Measurements from ENCODE around the gene ADARB2.

ADARB2 gene

GRCh38 chr10:1567152-1567551, 170.2 kb downstream of the ADARB2 start:
- DNase-seq (ENCODE audit: low read depth) = no peak

GRCh38 chr10:1564791-1565190, 172.5 kb downstream of the ADARB2 start:
- DNase-seq (ENCODE audit: low read depth) = no peak

- no peak for DNase-seq (ENCODE audit: low read depth)
Measured at GRCh38 chr10:1563028-1563427, 174.3 kb downstream of the ADARB2 start.

GRCh38 chr10:1561731-1562337, 175.5 kb downstream of the ADARB2 start:
- no peak for DNase-seq (ENCODE audit: low read depth)

GRCh38 chr10:1560535-1561192, 176.7 kb downstream of the ADARB2 start:
- no peak for DNase-seq (ENCODE audit: low read depth)

GRCh38 chr10:1559761-1560160, 177.6 kb downstream of the ADARB2 start:
- no peak for DNase-seq (ENCODE audit: low read depth)

GRCh38 chr10:1559311-1559710, 178.0 kb downstream of the ADARB2 start:
- DNase-seq (ENCODE audit: low read depth) = no peak

GRCh38 chr10:1558906-1559305, 178.4 kb downstream of the ADARB2 start:
- no peak for DNase-seq (ENCODE audit: low read depth)

- no peak for DNase-seq (ENCODE audit: low read depth)
Measured at GRCh38 chr10:1557081-1557480, 180.2 kb downstream of the ADARB2 start.

- no peak for DNase-seq (ENCODE audit: low read depth)
Measured at GRCh38 chr10:1556496-1556895, 180.8 kb downstream of the ADARB2 start.

GRCh38 chr10:1553951-1554350, 183.4 kb downstream of the ADARB2 start:
- no peak for DNase-seq (ENCODE audit: low read depth)

- no peak for DNase-seq (ENCODE audit: low read depth)
Measured at GRCh38 chr10:1552881-1553670, 184.2 kb downstream of the ADARB2 start.

GRCh38 chr10:1552406-1552805, 184.9 kb downstream of the ADARB2 start:
- DNase-seq (ENCODE audit: low read depth) = no peak

- DNase-seq (ENCODE audit: low read depth) = no peak
Measured at GRCh38 chr10:1551636-1552338, 185.5 kb downstream of the ADARB2 start.

GRCh38 chr10:1550616-1551015, 186.7 kb downstream of the ADARB2 start:
- DNase-seq (ENCODE audit: low read depth) = no peak

GRCh38 chr10:1550291-1550595, 187.1 kb downstream of the ADARB2 start:
- no peak for DNase-seq (ENCODE audit: low read depth)

GRCh38 chr10:1549591-1550290, 187.6 kb downstream of the ADARB2 start:
- DNase-seq (ENCODE audit: low read depth) = no peak

- DNase-seq (ENCODE audit: low read depth) = no peak
Measured at GRCh38 chr10:1548596-1548995, 188.7 kb downstream of the ADARB2 start.

- DNase-seq (ENCODE audit: low read depth) = no peak
Measured at GRCh38 chr10:1548146-1548545, 189.2 kb downstream of the ADARB2 start.

GRCh38 chr10:1546431-1547110, 190.8 kb downstream of the ADARB2 start:
- DNase-seq (ENCODE audit: low read depth) = no peak

- no peak for DNase-seq (ENCODE audit: low read depth)
Measured at GRCh38 chr10:1545524-1545923, 191.8 kb downstream of the ADARB2 start.

GRCh38 chr10:1544929-1545328, 192.4 kb downstream of the ADARB2 start:
- DNase-seq (ENCODE audit: low read depth) = no peak
